ENCODE measurements around the gene PODXL2. TPM values are rescaled to one million over a fixed set of nuclear protein-coding genes. Genes with fewer than 3 reads are reported as not detected.
"Not testable (repeated sequence)": the region's sequence is repeated elsewhere in the genome, so short reads cannot be mapped to it uniquely, and the experiment has no call there.

PODXL2 gene
- total RNA-seq, 1 donor, result 0.86 TPM

- no peak for TF ChIP-seq CTCF (IDR thresholded peaks at IDR 0.05; ENCODE audit: insufficient read depth, low read depth, low read length)
- DNase-seq (ENCODE audit: low read depth), result no peak
These were observed 49.9 kb downstream of the PODXL2 start for GRCh38 chr3:127678611-127679533.

GRCh38 chr3:127679534-127680145, 50.7 kb downstream of the PODXL2 start:
- H3K4me3 ChIP-seq (ENCODE audit: low read depth, low read length), result no peak overlapping the region
- no peak for DNase-seq (ENCODE audit: low read depth)

More at GRCh38 chr3:127678611-127679533, 49.9 kb downstream of the PODXL2 start:
- H3K4me3 ChIP-seq (ENCODE audit: low read depth, low read length), result no peak overlapping the region

GRCh38 chr3:127680146-127680661, 51.2 kb downstream of the PODXL2 start:
- no peak for DNase-seq (ENCODE audit: low read depth)
- no peak for TF ChIP-seq CTCF (IDR thresholded peaks at IDR 0.05; ENCODE audit: insufficient read depth, low read depth, low read length)
- H3K4me3 ChIP-seq (ENCODE audit: low read depth, low read length), result no peak overlapping the region

More at GRCh38 chr3:127679534-127680145, 50.7 kb downstream of the PODXL2 start:
- TF ChIP-seq CTCF (IDR thresholded peaks at IDR 0.05; ENCODE audit: insufficient read depth, low read depth, low read length), result no peak

GRCh38 chr3:127680798-127681221, 51.8 kb downstream of the PODXL2 start:
- no peak overlapping the region for H3K4me3 ChIP-seq (ENCODE audit: low read depth, low read length)
- no peak for DNase-seq (ENCODE audit: low read depth)
- no peak for TF ChIP-seq CTCF (IDR thresholded peaks at IDR 0.05; ENCODE audit: insufficient read depth, low read depth, low read length)

- not testable (repeated sequence) for H3K4me3 ChIP-seq (ENCODE audit: low read depth, low read length); DNase-seq (ENCODE audit: low read depth)
These were observed 53.2 kb downstream of the PODXL2 start for GRCh38 chr3:127682175-127682554.

GRCh38 chr3:127682561-127682960, 53.6 kb downstream of the PODXL2 start:
- DNase-seq (ENCODE audit: low read depth), result no peak
- no peak for TF ChIP-seq CTCF (IDR thresholded peaks at IDR 0.05; ENCODE audit: insufficient read depth, low read depth, low read length)
- no peak overlapping the region for H3K4me3 ChIP-seq (ENCODE audit: low read depth, low read length)

Data from fibroblast of villous mesenchyme (primary cell).